K562 (cell line): ENCODE measurements around the gene MBOAT2. TPM values are rescaled to one million over a fixed set of nuclear protein-coding genes. Genes with fewer than 3 reads are reported as not detected.

Experiments
- ARNT ChIP-seq, 2 experiments: fragments of 450-650 bp; IDR thresholded peaks; 2 replicates each; pipeline ENCODE4 v1.6.1; 2016; ENCODE audit warnings: mild to moderate bottlenecking in 1 of 2
- CBFA2T3 ChIP-seq: fragments of 450-650 bp; IDR thresholded peaks from 2 replicates; pipeline ENCODE4 v1.6.1; 2017
- CCNT2 ChIP-seq: IDR thresholded peaks from 2 replicates; pipeline ENCODE4 v1.6.1; 2011; ENCODE audit warnings: borderline replicate concordance, low read depth, mild to moderate bottlenecking, moderate library complexity, mixed read lengths, low read length; ENCODE audit not compliant: insufficient read length; ENCODE audit errors: extremely low read depth
- EGR1 ChIP-seq: fragments of 450-650 bp; conservative IDR thresholded peaks from 2 replicates; pipeline ENCODE4 v1.6.1; 2017; ENCODE audit warnings: mild to moderate bottlenecking
- EHMT2 ChIP-seq: fragments of 450-650 bp; IDR thresholded peaks from 2 replicates; pipeline ENCODE4 v1.6.1; 2018; ENCODE audit warnings: antibody characterized with exemption
- HLTF ChIP-seq: fragments of 450-650 bp; IDR thresholded peaks from 2 replicates; pipeline ENCODE4 v1.6.1; 2016
- HNRNPLL ChIP-seq: fragments of 200-400 bp; formaldehyde crosslinking; IDR thresholded peaks from 2 replicates; pipeline ENCODE4 v1.6.1; 2017; ENCODE audit warnings: low read length, low read depth, mild to moderate bottlenecking; ENCODE audit not compliant: poor library complexity, severe bottlenecking
- ID3 ChIP-seq, 2 experiments: fragments of 250-450 bp in 1 of 2; fragments of 450-650 bp in 1 of 2; sonication (Bioruptor Pico) in 1 of 2; IDR thresholded peaks; 2 replicates each; pipeline versions ENCODE4 v1.6.1 to v1.8.0; 2016 to 2021; ENCODE audit warnings: mild to moderate bottlenecking in 2 of 2, moderate library complexity in 2 of 2, missing compliant biosample characterization in 1 of 2, missing genetic modification characterization in 1 of 2
- L3MBTL2 ChIP-seq: fragments of 450-650 bp; IDR thresholded peaks from 2 replicates; pipeline ENCODE4 v1.6.1; 2016; ENCODE audit warnings: mild to moderate bottlenecking, moderate library complexity
- MTA1 ChIP-seq: fragments of 450-650 bp; IDR thresholded peaks from 2 replicates; pipeline ENCODE4 v1.6.1; 2017; ENCODE audit warnings: borderline replicate concordance
- PCBP1 ChIP-seq: fragments of 200-400 bp; formaldehyde crosslinking; IDR thresholded peaks from 2 replicates; pipeline ENCODE4 v1.6.1; 2018; ENCODE audit warnings: mild to moderate bottlenecking, low read depth, low read length; ENCODE audit not compliant: poor library complexity, severe bottlenecking
- RCOR1 ChIP-seq, 2 experiments: IDR thresholded peaks; 2 replicates each; pipeline ENCODE4 v1.6.1; 2012; ENCODE audit warnings: low read depth in 2 of 2, low read length in 2 of 2, borderline replicate concordance in 1 of 2, improper control_type of control experiment in 1 of 2
- SIRT6 ChIP-seq: IDR thresholded peaks from one replicate; pipeline ENCODE4 v1.6.1; 2012; ENCODE audit warnings: low read depth, mild to moderate bottlenecking, control low read depth, inconsistent platforms, low read length, moderate library complexity
- TCF3 ChIP-seq: sonication (generic); formaldehyde crosslinking; IDR thresholded peaks from 2 replicates; pipeline ENCODE4 v1.4.0; 2020; ENCODE audit warnings: mild to moderate bottlenecking, missing genetic modification reagents
- TFAP4 ChIP-seq: sonication (generic); formaldehyde crosslinking; IDR thresholded peaks from 2 replicates; pipeline ENCODE4 v1.8.0; 2022; ENCODE audit warnings: missing genetic modification reagents, mild to moderate bottlenecking, moderate library complexity, borderline replicate concordance
- U2AF1 ChIP-seq: fragments of 200-400 bp; formaldehyde crosslinking; optimal IDR thresholded peaks from 2 replicates; pipeline ENCODE3; 2017; ENCODE audit warnings: mild to moderate bottlenecking, low read depth, low read length, moderate library complexity
- ZBTB17 ChIP-seq: fragments of 450-650 bp; formaldehyde crosslinking; IDR thresholded peaks from 2 replicates; pipeline ENCODE4 v1.4.0; 2020; ENCODE audit warnings: mild to moderate bottlenecking
- ZNF146 ChIP-seq: IDR thresholded peaks from one replicate; pipeline ENCODE4 v1.6.1; 2018; ENCODE audit warnings: missing compliant biosample characterization; ENCODE audit not compliant: unreplicated experiment
- ZNF174 ChIP-seq: fragments of 250-450 bp; sonication (Bioruptor Pico); IDR thresholded peaks from 2 replicates; pipeline ENCODE4 v1.4.0; 2020; ENCODE audit warnings: mild to moderate bottlenecking
- ZNF316 ChIP-seq: fragments of 450-650 bp; IDR thresholded peaks from 2 replicates; pipeline ENCODE4 v1.6.1; 2016
- ZNF551 ChIP-seq: fragments of 250-450 bp; sonication (Bioruptor Pico); IDR thresholded peaks from 2 replicates; pipeline ENCODE4 v1.5.0; 2021; ENCODE audit warnings: mild to moderate bottlenecking, moderate library complexity
- ZNF592 ChIP-seq: fragments of 450-650 bp; IDR thresholded peaks from 2 replicates; pipeline ENCODE4 v1.6.1; 2017; ENCODE audit warnings: antibody characterized with exemption, mild to moderate bottlenecking
- ZNF77 ChIP-seq: fragments of 250-450 bp; sonication (Bioruptor Pico); IDR thresholded peaks from 2 replicates; pipeline ENCODE4 v1.5.0; 2020
- polyA plus RNA-seq, 8 experiments: library from polyadenylated mRNA; depleted of rRNA in 4 of 8; stranded (reverse) in 5 of 8; unstranded in 3 of 8; fragments of >200 nt; fragmentation: Nextera tagmentation in 2 of 8; fragmentation: Illumina TruSeq in 1 of 8; extraction: Ambion mirVana in 2 of 8; extraction: Trizol in 1 of 8; gene quantifications; 2 replicates each; pipeline versions ENCODE4 v1.2.1 to v1.2.3, GENCODE V29; 2011 to 2014; ENCODE audit warnings: inconsistent platforms in 1 of 8, missing spikeins in 1 of 8
- total RNA-seq, 7 experiments: library from RNA; depleted of rRNA in 6 of 7; stranded (reverse); fragments of >200 nt in 6 of 7; fragmentation: Illumina TruSeq in 2 of 7; extraction: Trizol in 2 of 7; gene quantifications; 2 replicates each; pipeline versions ENCODE4 v1.2.1 to v1.2.3, GENCODE V29; 2011 to 2021; ENCODE audit warnings: low replicate concordance in 1 of 7

MBOAT2 gene
- total and polyA plus RNA-seq, 9 of the 15 experiments (the other 6 are each of a cell fraction or from before 2014, with no cell fraction given) = 8.4 to 122 (median 27.6) TPM

- TF ChIP-seq RCOR1 (IDR thresholded peaks at IDR 0.05; ENCODE audit: borderline replicate concordance in 1 of 2, low read depth in 2 of 2, low read length in 2 of 2) = peak in 1 of 2 experiments; percentile 33; a peak in 2 of 4 replicates
- TF ChIP-seq HLTF = peak; percentile 57; the same call in 1 of the 2 replicates
- no peak for TF ChIP-seq PCBP1
- TF ChIP-seq HNRNPLL = no peak
- TF ChIP-seq ZNF551 (CRISPR knock-in tag) = no peak
- TF ChIP-seq CCNT2 = peak; percentile 35
- peak; percentile 85 for TF ChIP-seq TCF3
- TF ChIP-seq ZBTB17 (CRISPR knock-in tag) = no peak
- TF ChIP-seq EGR1 = peak; percentile 83
- TF ChIP-seq U2AF1 = no peak
- TF ChIP-seq ID3 (CRISPR knock-in tag; IDR thresholded peaks at IDR 0.05) = no peak
- TF ChIP-seq ID3 (tag; IDR thresholded peaks at IDR 0.05) = peak; percentile 16; the same call in 1 of the 2 replicates
- TF ChIP-seq EHMT2 = 0 out of 2 replicates have a peak, but pooled peaks have one; percentile 25
- no peak for TF ChIP-seq ZNF77 (CRISPR knock-in tag)
- TF ChIP-seq ZNF146 (CRISPR knock-in tag) = no peak
- TF ChIP-seq CBFA2T3 = peak; percentile 82
- TF ChIP-seq TFAP4 (CRISPR knock-in tag) = 0 out of 2 replicates have a peak, but pooled peaks have one; percentile 17
- peak; percentile 52; the same call in 1 of the 2 replicates for TF ChIP-seq L3MBTL2
- no peak for TF ChIP-seq ZNF174
- TF ChIP-seq ZNF316 = 0 out of 2 replicates have a peak, but pooled peaks have one; percentile 1
- TF ChIP-seq ZNF592 = peak; percentile 64
- TF ChIP-seq ARNT (IDR thresholded peaks at IDR 0.05) = peak; percentile 28 to 80; a peak in 1 of 4 replicates
- TF ChIP-seq SIRT6 = no peak
- TF ChIP-seq MTA1 = no peak
Observed at GRCh38 chr2:8927510-8928455, 75.7 kb downstream of the MBOAT2 start (continued).
